Small intestine (tissue), 7 donors: Measurements from ENCODE around the gene TCF21. TPM values are rescaled to one million over a fixed set of nuclear protein-coding genes. Genes with fewer than 3 reads are reported as not detected.
"Not testable (repeated sequence)": the region's sequence is repeated elsewhere in the genome, so short reads cannot be mapped to it uniquely, and the experiment has no call there.

Experiments
- DNase-seq, 2 donors: peaks; one replicate each; pipeline versions ENCODE4 v3.0.0 to v3.0.0-alpha.2; 2013
- FAIRE-seq: peaks from 2 replicates; lab custom pipeline; 2012; peaks lifted over from hg19 to GRCh38; lab: Jason Lieb, UNC
- H3K27ac ChIP-seq, 3 donors: one replicate each; pipeline ENCODE4 v1.5.1; 2013; ENCODE audit warnings: low read length in 2 of 3, mild to moderate bottlenecking in 2 of 3, control low read depth in 1 of 3, inconsistent platforms in 1 of 3, low read depth in 1 of 3, moderate library complexity in 1 of 3
- H3K27me3 ChIP-seq, 3 donors: one replicate each; pipeline ENCODE4 v1.6.1; 2013; ENCODE audit warnings: low read length in 3 of 3, inconsistent platforms in 1 of 3; ENCODE audit not compliant: control insufficient read depth in 3 of 3, insufficient read depth in 3 of 3
- H3K36me3 ChIP-seq, 3 donors: one replicate each; pipeline ENCODE4 v1.6.1; 2013; ENCODE audit warnings: low read length in 3 of 3, inconsistent platforms in 1 of 3, low read depth in 1 of 3, mild to moderate bottlenecking in 1 of 3, moderate library complexity in 1 of 3; ENCODE audit not compliant: control insufficient read depth in 3 of 3, insufficient read depth in 2 of 3
- H3K4me1 ChIP-seq, 3 donors: one replicate each; pipeline ENCODE4 v1.6.1; 2013; ENCODE audit warnings: low read length in 2 of 3, inconsistent platforms in 1 of 3, low read depth in 1 of 3, mild to moderate bottlenecking in 1 of 3, moderate library complexity in 1 of 3; ENCODE audit not compliant: control insufficient read depth in 3 of 3, insufficient read depth in 2 of 3
- H3K4me3 ChIP-seq, 3 donors: one replicate each; pipeline ENCODE4 v1.5.1; 2013; ENCODE audit warnings: low read length in 3 of 3, control low read depth in 1 of 3, inconsistent platforms in 1 of 3, low read depth in 1 of 3, mild to moderate bottlenecking in 1 of 3, moderate library complexity in 1 of 3
- H3K9me3 ChIP-seq, 2 donors: one replicate each; pipeline ENCODE4 v1.6.1; 2013; ENCODE audit warnings: low read depth in 1 of 2, low read length in 1 of 2; ENCODE audit not compliant: control insufficient read depth in 2 of 2, insufficient read depth in 1 of 2
- WGBS, 3 donors: extraction: QIAGEN DNeasy Blood & Tissue Kit; methylation state at CpG; one replicate each; pipeline ENCODE4 v1.1.7; 2013; 5-methylcytosine and 5-hydroxymethylcytosine counted together
- polyA plus RNA-seq, 4 donors: library from polyadenylated mRNA; stranded (reverse) in 3 of 4; unstranded in 1 of 4; fragments of 200-250 nt in 3 of 4; fragments of 120-200 nt in 1 of 4; gene quantifications; one replicate each; pipeline versions ENCODE4 v1.2.1 to v1.2.3, GENCODE V29; 2013
- donor health status: healthy with polysubstance abuse.
- donor health status: control.
- donor health status: control.
- donor health status: Bipolar disorder and iron deficiency.
- donor health status: healthy.

The TCF21 gene
- polyA plus RNA-seq, 4 donors = 0.45 to 15.8 (median 8.8) TPM

- no peak for FAIRE-seq
Observed at GRCh38 chr6:133919362-133919761, 30.4 kb downstream of the TCF21 start.

GRCh38 chr6:133921249-133921859 lies 32.4 kb downstream of the TCF21 start:
- H3K4me1 ChIP-seq = no peaks in the 10 kb centered on the region
- FAIRE-seq (no peak), DNase-seq (peak; percentile 78 to 82)
- H3K4me3 ChIP-seq = no peak overlapping the region
- peaks cover 0 to 3% (median 1%) of the 10 kb centered on the region in 3 donors for H3K27me3 ChIP-seq
- no peaks in the 10 kb centered on the region for H3K9me3 ChIP-seq
- no peaks in the 10 kb centered on the region for H3K36me3 ChIP-seq
- H3K27ac ChIP-seq = no peak overlapping the region
- 25 to 27% (median 26%) methylated on average over 6 of the region's 6 CpGs for WGBS, 3 donors

More at GRCh38 chr6:133919362-133919761, 30.4 kb downstream of the TCF21 start:
- no peak overlapping the region for H3K4me3 ChIP-seq
- DNase-seq = no peak
- no peaks in the 10 kb centered on the region for H3K4me1 ChIP-seq
- H3K9me3 ChIP-seq = no peaks in the 10 kb centered on the region
- no peaks in the 10 kb centered on the region for H3K36me3 ChIP-seq
- H3K27ac ChIP-seq = no peak overlapping the region
- 77 to 85% (median 82%) methylated on average over 5 of the region's 5 CpGs for WGBS, 3 donors
- peaks cover 0 to 3% (median 1%) of the 10 kb centered on the region in 3 donors for H3K27me3 ChIP-seq

DNA sequence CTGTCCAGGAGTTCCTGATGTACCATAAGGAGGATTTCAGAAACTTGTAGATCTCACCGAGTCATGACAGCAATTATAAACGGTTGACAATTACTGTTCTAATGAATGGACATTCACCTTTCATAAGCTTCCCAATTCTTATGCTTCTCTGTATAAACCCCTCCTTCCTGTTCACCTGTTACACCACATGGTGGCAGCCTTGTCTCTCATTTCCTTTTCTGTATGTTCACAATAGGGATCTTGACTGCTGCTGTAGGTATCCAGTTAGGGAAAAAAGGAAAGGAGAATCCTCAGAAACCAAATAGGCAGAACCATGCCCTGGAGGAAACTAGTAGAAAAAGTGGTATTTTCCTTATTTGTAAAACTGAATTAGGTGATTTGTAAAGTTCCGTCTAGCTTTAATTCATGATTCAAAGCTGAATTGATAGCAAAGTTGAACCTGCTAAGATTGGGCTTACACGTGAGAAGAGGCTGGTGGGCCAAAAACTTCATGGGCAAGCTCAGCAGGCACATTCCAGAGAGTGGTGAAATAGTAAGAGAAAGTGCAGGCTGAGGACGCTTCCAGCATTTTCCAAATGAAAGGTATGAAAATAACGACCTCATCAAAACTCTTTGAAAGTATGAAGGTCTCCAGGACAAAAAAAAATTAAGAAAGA lies 35.2 kb downstream of the TCF21 start:
- Histone ChIP-seq H3K27me3 (peaks cover 0 to 5% (median 1%) of the 10 kb centered on the region in 3 donors), H3K9me3 (no peaks in the 10 kb centered on the region), H3K4me3 (no peak overlapping the region), H3K36me3 (no peaks in the 10 kb centered on the region), H3K4me1 (no peaks in the 10 kb centered on the region), H3K27ac (no peak overlapping the region)
- FAIRE-seq (no peak), DNase-seq (peak; percentile 77 to 82)
- 30 to 37% (median 31%) methylated on average over 6 of the region's 6 CpGs for WGBS, 3 donors

- H3K4me1 ChIP-seq, H3K9me3 ChIP-seq, DNase-seq, H3K4me3 ChIP-seq, FAIRE-seq, H3K36me3 ChIP-seq, H3K27ac ChIP-seq, H3K27me3 ChIP-seq: not testable (repeated sequence)
- 65 to 80% (median 71%) methylated on average over 6 of the region's 6 CpGs for WGBS, 3 donors
Observed at GRCh38 chr6:133931221-133931620, 42.3 kb downstream of the TCF21 start.

GRCh38 chr6:133936352-133936751 lies 47.4 kb downstream of the TCF21 start:
- not testable (repeated sequence) for H3K36me3 ChIP-seq, H3K9me3 ChIP-seq, H3K27me3 ChIP-seq, FAIRE-seq, DNase-seq, H3K4me1 ChIP-seq, H3K4me3 ChIP-seq, H3K27ac ChIP-seq
- 41 to 71% (median 63%) methylated on average over 3 of the region's 3 CpGs for WGBS, 3 donors

- Histone ChIP-seq H3K9me3 (no peaks in the 10 kb centered on the region), H3K36me3 (no peaks in the 10 kb centered on the region), H3K4me1 (no peaks in the 10 kb centered on the region), H3K27me3 (no peaks in the 10 kb centered on the region), H3K27ac (no peak overlapping the region), H3K4me3 (no peak overlapping the region)
- DNase-seq = no peak
- FAIRE-seq = no peak
Observed at GRCh38 chr6:133937909-133938308, 49.0 kb downstream of the TCF21 start.

- H3K36me3 ChIP-seq = no peaks in the 10 kb centered on the region
- DNase-seq (no peak), FAIRE-seq (no peak)
- H3K4me1 ChIP-seq = no peaks in the 10 kb centered on the region
- H3K27ac ChIP-seq = no peak overlapping the region
- no peaks in the 10 kb centered on the region for H3K27me3 ChIP-seq
- no peaks in the 10 kb centered on the region for H3K9me3 ChIP-seq
- 42 to 81% (median 74%) methylated on average over 1 of the region's 1 CpG for WGBS, 3 donors
- no peak overlapping the region for H3K4me3 ChIP-seq
Observed at GRCh38 chr6:133938533-133938932, 49.6 kb downstream of the TCF21 start.

GRCh38 chr6:133939778-133940667 lies 51.1 kb downstream of the TCF21 start:
- FAIRE-seq (peak; percentile 15), DNase-seq (peak in 1 of 2 donors; percentile 19)
- Histone ChIP-seq H3K4me1 (no peaks in the 10 kb centered on the region), H3K4me3 (no peak overlapping the region), H3K27me3 (no peaks in the 10 kb centered on the region), H3K9me3 (no peaks in the 10 kb centered on the region), H3K36me3 (no peaks in the 10 kb centered on the region), H3K27ac (no peak overlapping the region)
- WGBS, 3 donors = 71 to 75% (median 73%) methylated on average over 8 of the region's 8 CpGs
